Endothelial cell of umbilical vein (primary cell): Measurements from ENCODE around the gene MDN1.

Experiments used
- EZH2 ChIP-seq: IDR thresholded peaks from 2 replicates; pipeline ENCODE4 v1.6.1; 2012; ENCODE audit warnings: borderline replicate concordance, low read depth, mild to moderate bottlenecking, moderate library complexity, low read length, inconsistent platforms; ENCODE audit not compliant: severe bottlenecking
- GATA2 ChIP-seq: IDR thresholded peaks from 2 replicates; pipeline ENCODE4 v1.7.0; 2011; ENCODE audit warnings: low read depth, mild to moderate bottlenecking, moderate library complexity, mixed read lengths, low read length; ENCODE audit not compliant: insufficient read length, insufficient read depth
- POLR2A ChIP-seq: IDR thresholded peaks from 2 replicates; pipeline ENCODE4 v1.6.1; 2012; ENCODE audit warnings: low read depth, mild to moderate bottlenecking, control low read depth, low read length
- POLR2AphosphoS5 ChIP-seq: IDR thresholded peaks from 2 replicates; pipeline ENCODE4 v1.6.1; 2012; ENCODE audit warnings: low read depth, mild to moderate bottlenecking, control low read depth, low read length, moderate library complexity; ENCODE audit not compliant: insufficient read depth
- TF ChIP-seq, protein P1 (sequence below), 2 donors: IDR thresholded peaks; 1 replicate in 1 of 2; 2 replicates in 1 of 2; pipeline ENCODE4 v1.5.1; 2011; ENCODE audit warnings: low read length in 2 of 2, mild to moderate bottlenecking in 2 of 2, moderate library complexity in 2 of 2, control low read depth in 1 of 2, inconsistent platforms in 1 of 2, low read depth in 1 of 2; ENCODE audit not compliant: insufficient read depth in 1 of 2; ENCODE audit errors: extremely low read depth in 1 of 2
- TF ChIP-seq, protein P2 (sequence below): IDR thresholded peaks from 2 replicates; pipeline ENCODE4 v1.6.1; 2011; ENCODE audit not compliant: insufficient read depth, insufficient read length

DNA sequence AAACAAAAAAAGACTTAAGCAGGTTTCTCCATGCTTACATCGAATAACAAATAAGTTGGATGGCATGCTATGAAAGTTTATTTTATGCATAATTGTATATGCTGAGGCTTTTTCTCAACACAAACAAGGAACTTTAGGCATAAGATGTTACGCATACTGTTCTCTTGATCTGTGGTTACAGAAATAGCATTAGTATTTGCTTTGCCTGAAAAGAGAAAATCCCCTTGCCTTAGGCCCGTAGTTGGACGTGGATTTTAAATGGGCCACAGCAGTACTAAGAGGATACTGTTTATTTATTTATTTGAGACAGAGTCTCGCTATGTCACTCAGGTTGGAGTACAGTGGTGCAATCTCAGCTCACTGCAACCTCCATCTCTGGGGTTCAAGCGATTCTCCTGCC is 200.0 kb downstream of the MDN1 start:
- TF ChIP-seq EZH2 (no peak), POLR2AphosphoS5 (no peak), GATA2 (no peak), POLR2A (no peak)
- TF ChIP-seq, protein P1, sequence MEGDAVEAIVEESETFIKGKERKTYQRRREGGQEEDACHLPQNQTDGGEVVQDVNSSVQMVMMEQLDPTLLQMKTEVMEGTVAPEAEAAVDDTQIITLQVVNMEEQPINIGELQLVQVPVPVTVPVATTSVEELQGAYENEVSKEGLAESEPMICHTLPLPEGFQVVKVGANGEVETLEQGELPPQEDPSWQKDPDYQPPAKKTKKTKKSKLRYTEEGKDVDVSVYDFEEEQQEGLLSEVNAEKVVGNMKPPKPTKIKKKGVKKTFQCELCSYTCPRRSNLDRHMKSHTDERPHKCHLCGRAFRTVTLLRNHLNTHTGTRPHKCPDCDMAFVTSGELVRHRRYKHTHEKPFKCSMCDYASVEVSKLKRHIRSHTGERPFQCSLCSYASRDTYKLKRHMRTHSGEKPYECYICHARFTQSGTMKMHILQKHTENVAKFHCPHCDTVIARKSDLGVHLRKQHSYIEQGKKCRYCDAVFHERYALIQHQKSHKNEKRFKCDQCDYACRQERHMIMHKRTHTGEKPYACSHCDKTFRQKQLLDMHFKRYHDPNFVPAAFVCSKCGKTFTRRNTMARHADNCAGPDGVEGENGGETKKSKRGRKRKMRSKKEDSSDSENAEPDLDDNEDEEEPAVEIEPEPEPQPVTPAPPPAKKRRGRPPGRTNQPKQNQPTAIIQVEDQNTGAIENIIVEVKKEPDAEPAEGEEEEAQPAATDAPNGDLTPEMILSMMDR (IDR thresholded peaks at IDR 0.05; ENCODE audit: extremely low read depth in 1 of 2, insufficient read depth in 1 of 2, low read depth in 1 of 2, low read length in 2 of 2), result no peak
- TF ChIP-seq, protein P2, sequence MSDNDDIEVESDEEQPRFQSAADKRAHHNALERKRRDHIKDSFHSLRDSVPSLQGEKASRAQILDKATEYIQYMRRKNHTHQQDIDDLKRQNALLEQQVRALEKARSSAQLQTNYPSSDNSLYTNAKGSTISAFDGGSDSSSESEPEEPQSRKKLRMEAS, result no peak
